C4-2B (cell line): ENCODE data around the gene MRPL27.

Experiments
- CTCF ChIP-seq: fragments of 450-650 bp; conservative IDR thresholded peaks from 2 replicates; pipeline ENCODE4 v1.5.1; 2017; ENCODE audit warnings: mild to moderate bottlenecking
- ZFX ChIP-seq: fragments of 450-650 bp; IDR thresholded peaks from 2 replicates; pipeline ENCODE4 v1.6.1; 2017

DNA sequence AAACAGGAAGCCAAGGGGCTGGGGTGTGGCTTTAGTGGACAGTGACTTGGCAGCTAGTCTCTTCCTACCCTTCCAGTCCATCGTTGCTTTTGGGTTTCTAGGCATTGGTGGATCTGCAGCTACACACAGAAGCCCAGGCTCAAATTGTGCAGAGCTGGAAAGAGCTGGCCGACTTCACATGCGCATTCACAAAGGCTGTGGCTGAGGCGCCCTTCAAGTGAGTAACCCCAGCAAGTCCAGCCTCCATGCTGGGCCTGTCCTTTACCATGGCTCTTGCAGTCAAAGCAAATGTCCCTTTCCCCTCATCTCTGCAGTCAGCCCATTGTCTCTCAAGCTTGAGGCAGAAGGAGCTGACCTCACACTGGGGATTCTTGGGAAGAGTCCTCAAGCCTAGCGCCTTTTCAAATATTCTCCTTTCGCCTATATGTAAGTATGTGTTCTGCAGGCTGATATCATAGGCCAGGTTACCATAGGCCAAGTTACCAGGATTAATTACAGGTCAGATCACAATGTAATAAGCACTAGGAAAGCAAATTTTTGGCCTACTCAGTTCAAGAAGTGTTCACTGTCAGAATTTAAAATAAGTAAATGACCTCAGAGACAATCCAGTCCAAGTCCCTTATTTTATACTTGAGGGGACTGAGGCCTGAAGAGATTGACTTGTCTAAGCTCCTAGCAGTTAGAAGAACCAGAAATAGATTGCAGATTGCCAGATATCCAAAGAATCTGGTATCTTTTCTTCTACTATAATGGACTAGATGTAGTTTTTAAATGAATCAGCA, 6.6 kb upstream of the MRPL27 start:
- no peak for TF ChIP-seq CTCF
- no peak for TF ChIP-seq ZFX
